Activated CD8-positive, alpha-beta memory T cell treated with anti-CD3 and anti-CD28 coated beads, Interleukin-2, amount 10 ng/mL, durations not matched to agents 7 days and 5 days (primary cell): Measurements from ENCODE around the gene CRACR2B. TPM values are rescaled to one million over a fixed set of nuclear protein-coding genes. Genes with fewer than 3 reads are reported as not detected.

ENCODE experiments used
- ATAC-seq: fragments of 150-1000 bp; cut with Tn5 transposase; one replicate; pipeline ENCODE4 v1.10.0; 2021; ENCODE audit warnings: moderate library complexity
- CTCF ChIA-PET: fragments of 350-600 bp; sonication (Branson Sonifier 250); formaldehyde crosslinking; loops from one replicate; lab custom pipeline; 2021; ENCODE audit warnings: antibody characterized with exemption; lab: Charles Lee
- DNase-seq: peaks from one replicate; pipeline ENCODE4 v3.0.0-alpha.2; 2020
- H3K27ac Mint-ChIP-seq: one replicate; pipeline ENCODE4 v1.8.0; 2021; ENCODE audit warnings: mild to moderate bottlenecking, mixed read lengths
- H3K27me3 Mint-ChIP-seq: one replicate; pipeline ENCODE4 v1.8.0; 2021; ENCODE audit warnings: mixed read lengths
- H3K36me3 Mint-ChIP-seq: one replicate; pipeline ENCODE4 v1.8.0; 2021; ENCODE audit warnings: mild to moderate bottlenecking, mixed read lengths
- H3K4me1 Mint-ChIP-seq: one replicate; pipeline ENCODE4 v1.8.0; 2021; ENCODE audit warnings: mixed read lengths
- H3K4me3 Mint-ChIP-seq: one replicate; pipeline ENCODE4 v1.8.0; 2021; ENCODE audit warnings: mild to moderate bottlenecking, moderate library complexity, mixed read lengths
- H3K9me3 Mint-ChIP-seq: one replicate; pipeline ENCODE4 v1.8.0; 2022; ENCODE audit warnings: low read depth, mixed read lengths
- total RNA-seq, 2 experiments: library from RNA; stranded (reverse); gene quantifications; one replicate each; pipeline ENCODE4 v1.2.3, GENCODE V29; 2021

The CRACR2B gene
- total RNA-seq, 2 experiments from 2014 or later = 11.3 to 14.1 TPM

DNA sequence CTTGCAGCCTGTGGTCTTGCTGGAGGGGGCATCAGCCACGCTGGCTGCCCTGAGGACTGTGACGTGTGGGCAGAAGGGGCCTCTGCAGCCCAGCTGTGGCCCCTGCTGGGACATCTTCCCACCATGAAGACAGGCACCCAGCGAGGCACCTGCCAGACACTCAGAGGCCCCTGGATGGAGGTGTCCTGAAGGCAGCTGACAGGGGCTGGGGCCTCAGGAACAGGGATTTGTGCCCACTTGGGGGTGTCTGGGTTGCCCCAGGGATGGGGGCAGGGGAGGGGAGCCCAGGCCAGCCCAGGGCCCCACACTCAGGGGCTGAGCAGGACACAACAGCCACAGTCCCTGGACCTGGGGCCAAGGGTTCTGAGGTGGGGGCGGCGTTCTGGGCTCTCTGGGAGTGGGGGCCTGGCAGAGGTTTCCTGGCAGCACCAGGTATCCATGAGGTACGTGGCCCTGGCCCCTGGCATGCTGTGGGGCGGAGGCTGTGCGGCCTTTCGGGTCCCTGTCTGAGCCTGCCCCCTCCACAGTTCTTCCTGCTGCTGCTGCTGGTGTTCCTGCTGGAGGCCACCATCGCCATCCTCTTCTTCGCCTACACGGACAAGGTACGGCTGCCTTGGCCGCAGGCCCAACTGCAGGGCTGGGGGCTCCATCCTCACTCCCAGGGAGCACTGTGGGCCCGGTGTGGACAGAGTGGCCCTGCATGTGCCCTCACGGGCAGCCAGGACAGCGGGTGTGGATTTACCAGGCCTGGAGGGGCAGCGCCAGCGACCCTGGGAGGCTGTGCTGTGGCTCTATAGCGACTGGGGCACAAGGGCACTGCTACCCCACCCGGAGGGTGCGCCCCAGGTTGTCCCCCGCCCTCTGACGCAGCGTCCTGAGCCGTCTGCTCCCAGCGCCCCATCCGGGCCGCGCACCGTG, 36.5 kb downstream of the CRACR2B start:
- DNase-seq (no peak), ATAC-seq (no peak)
- CTCF ChIA-PET = no interaction called here
- no peaks in the 10 kb centered on the region for H3K27me3 Mint-ChIP-seq
- no peaks in the 10 kb centered on the region for H3K9me3 Mint-ChIP-seq
- H3K36me3 Mint-ChIP-seq = no peaks in the 10 kb centered on the region
- no peak overlapping the region for H3K4me3 Mint-ChIP-seq
- no peak overlapping the region for H3K27ac Mint-ChIP-seq
- no peaks in the 10 kb centered on the region for H3K4me1 Mint-ChIP-seq

DNA sequence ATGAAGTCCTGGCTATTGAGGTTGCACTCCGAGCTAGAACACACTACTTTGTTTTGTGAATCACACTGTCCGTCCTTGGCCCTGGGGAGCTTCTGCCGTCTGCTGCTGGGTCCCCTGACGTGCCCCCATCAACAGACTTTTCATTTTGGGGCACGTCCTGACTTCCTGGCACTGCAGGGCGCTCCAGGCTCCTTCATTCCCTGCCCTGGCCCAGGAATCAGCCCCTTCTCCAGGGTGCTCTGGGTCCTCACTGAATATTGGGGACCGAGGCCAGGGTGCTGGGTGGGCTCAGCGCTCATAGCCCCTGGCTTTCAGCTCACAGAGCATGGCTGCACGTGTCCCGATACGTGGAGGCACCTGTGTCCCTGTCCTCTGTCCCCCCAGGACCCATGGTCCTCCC, 37.2 kb downstream of the CRACR2B start:
- ATAC-seq = no peak
- Mint-ChIP-seq H3K36me3 (no peaks in the 10 kb centered on the region), H3K27ac (no peak overlapping the region), H3K27me3 (no peaks in the 10 kb centered on the region), H3K9me3 (no peaks in the 10 kb centered on the region), H3K4me1 (no peaks in the 10 kb centered on the region), H3K4me3 (no peak overlapping the region)
- DNase-seq = no peak
- CTCF ChIA-PET = interaction anchor here (1.3 kb wide), 1 partner anchor 22 kb away, joined by 3 read pairs; no protein-coding TSS in a partner anchor

DNA sequence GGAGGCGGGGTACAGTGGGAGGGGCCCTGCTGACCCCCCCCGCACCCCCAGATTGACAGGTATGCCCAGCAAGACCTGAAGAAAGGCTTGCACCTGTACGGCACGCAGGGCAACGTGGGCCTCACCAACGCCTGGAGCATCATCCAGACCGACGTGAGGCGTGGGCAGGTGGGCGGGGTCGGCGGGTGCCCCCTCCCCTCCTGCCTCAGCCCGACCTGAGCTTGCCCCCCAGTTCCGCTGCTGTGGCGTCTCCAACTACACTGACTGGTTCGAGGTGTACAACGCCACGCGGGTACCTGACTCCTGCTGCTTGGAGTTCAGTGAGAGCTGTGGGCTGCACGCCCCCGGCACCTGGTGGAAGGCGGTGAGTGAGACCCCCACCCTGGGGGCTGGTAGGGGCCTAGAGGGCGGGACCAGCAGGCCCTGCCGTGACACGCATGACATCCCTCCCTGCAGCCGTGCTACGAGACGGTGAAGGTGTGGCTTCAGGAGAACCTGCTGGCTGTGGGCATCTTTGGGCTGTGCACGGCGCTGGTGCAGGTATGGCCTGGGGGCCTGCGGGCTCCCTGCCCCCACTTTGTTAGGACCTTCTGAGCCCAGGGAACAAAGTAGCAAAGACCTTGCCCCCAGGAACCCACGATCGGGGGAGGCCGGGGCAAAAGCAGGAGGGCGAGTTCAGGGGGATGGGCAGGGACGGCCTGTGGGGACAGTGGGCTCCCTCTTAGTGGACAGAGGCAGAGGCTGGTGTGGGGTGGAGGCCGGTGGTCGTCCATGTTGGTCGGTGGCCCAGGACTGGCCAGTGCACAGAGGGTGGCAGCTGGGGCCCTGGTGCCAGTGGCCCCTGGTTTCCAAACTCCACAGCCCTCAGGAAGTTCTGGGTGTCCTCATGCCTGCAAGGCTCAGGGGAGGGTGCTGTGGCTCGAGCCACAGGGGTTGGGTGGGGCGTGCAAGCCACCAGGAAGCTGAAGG, 38.0 kb downstream of the CRACR2B start:
- H3K9me3 Mint-ChIP-seq = no peaks in the 10 kb centered on the region
- ATAC-seq (no peak), DNase-seq (no peak)
- CTCF ChIA-PET = interaction anchor here (1.3 kb wide), 1 partner anchor 23 kb away, joined by 3 read pairs; no protein-coding TSS in a partner anchor
- no peak overlapping the region for H3K27ac Mint-ChIP-seq
- H3K4me1 Mint-ChIP-seq = no peaks in the 10 kb centered on the region
- H3K27me3 Mint-ChIP-seq = no peaks in the 10 kb centered on the region
- no peaks in the 10 kb centered on the region for H3K36me3 Mint-ChIP-seq
- no peak overlapping the region for H3K4me3 Mint-ChIP-seq

DNA sequence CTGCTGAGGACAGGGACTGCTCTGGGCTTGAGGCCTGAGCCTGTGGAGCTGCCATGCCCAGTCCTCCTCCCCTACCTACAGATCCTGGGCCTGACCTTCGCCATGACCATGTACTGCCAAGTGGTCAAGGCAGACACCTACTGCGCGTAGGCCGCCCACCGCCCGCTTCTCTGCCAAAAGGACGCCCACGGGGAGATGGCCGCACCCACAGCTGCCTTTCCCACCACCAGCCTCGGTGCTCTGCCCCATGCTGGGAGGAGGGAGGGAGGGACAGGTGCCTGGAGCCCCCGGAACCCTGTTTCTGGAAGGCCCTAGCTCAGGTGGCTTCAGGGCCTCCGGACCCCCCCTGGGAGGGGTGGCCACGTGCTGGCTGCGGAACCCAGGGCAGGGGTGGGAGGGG, 38.8 kb downstream of the CRACR2B start:
- Mint-ChIP-seq H3K4me1 (no peaks in the 10 kb centered on the region), H3K36me3 (no peaks in the 10 kb centered on the region), H3K9me3 (no peaks in the 10 kb centered on the region), H3K27ac (no peak overlapping the region), H3K27me3 (no peaks in the 10 kb centered on the region), H3K4me3 (no peak overlapping the region)
- CTCF ChIA-PET = interaction anchor here (1.3 kb wide), 1 partner anchor 23 kb away, joined by 3 read pairs; no protein-coding TSS in a partner anchor
- DNase-seq (no peak), ATAC-seq (no peak)

DNA sequence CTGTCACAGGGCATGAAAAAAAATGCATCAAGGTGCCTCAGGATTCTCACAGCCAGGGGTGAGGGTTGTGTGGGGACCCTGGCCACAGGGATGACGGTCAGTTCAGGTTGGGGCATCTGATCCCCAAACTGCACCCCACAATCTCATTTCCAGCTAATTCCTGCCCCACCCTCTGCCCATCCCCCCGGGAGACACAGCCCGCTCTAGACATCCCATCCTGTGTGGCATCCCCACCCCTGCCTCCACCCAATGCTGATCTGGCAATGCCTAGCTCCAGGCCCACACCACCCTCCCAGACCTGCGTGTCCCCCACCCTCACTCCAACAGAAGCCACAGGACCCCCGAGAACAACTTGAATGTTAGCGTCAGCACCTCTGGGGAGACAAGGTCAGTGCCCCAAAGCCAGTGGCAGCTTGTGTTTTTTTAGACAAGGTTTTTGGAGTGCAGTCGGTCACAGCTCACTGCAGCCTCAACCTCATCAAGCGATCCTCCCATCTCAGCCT, 40.2 kb downstream of the CRACR2B start:
- Mint-ChIP-seq H3K36me3 (no peaks in the 10 kb centered on the region), H3K27ac (no peak overlapping the region), H3K9me3 (no peaks in the 10 kb centered on the region), H3K27me3 (no peaks in the 10 kb centered on the region), H3K4me3 (no peak overlapping the region), H3K4me1 (no peaks in the 10 kb centered on the region)
- ATAC-seq = no peak
- no peak for DNase-seq
- CTCF ChIA-PET = no interaction called here

DNA sequence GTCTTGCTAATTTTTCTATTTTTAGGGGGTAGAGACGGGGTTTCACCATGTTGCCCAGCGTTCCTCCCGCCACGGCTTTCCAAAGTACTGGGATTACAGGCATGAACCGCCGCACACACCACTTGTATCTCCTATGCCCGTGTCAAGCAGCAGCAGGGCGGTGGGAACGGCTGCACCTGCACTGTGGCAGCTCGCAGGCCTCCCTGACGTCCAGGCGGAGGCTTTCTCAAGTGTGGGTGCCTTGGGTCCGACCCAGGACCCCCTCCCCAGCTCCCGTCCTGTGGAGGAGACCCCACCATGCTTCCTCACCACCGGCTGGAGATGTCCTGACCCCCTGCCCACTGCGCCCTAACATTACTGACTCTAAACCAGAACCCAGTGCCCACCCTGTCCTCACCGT, 40.7 kb downstream of the CRACR2B start:
- no peak overlapping the region for H3K27ac Mint-ChIP-seq
- no peaks in the 10 kb centered on the region for H3K4me1 Mint-ChIP-seq
- ATAC-seq = no peak
- H3K36me3 Mint-ChIP-seq = no peaks in the 10 kb centered on the region
- no peak for DNase-seq
- H3K4me3 Mint-ChIP-seq = no peak overlapping the region
- CTCF ChIA-PET = interaction anchor here (1.2 kb wide), 1 partner anchor 20 kb away, joined by 3 read pairs; no protein-coding TSS in a partner anchor
- H3K9me3 Mint-ChIP-seq = no peaks in the 10 kb centered on the region
- H3K27me3 Mint-ChIP-seq = no peaks in the 10 kb centered on the region

DNA sequence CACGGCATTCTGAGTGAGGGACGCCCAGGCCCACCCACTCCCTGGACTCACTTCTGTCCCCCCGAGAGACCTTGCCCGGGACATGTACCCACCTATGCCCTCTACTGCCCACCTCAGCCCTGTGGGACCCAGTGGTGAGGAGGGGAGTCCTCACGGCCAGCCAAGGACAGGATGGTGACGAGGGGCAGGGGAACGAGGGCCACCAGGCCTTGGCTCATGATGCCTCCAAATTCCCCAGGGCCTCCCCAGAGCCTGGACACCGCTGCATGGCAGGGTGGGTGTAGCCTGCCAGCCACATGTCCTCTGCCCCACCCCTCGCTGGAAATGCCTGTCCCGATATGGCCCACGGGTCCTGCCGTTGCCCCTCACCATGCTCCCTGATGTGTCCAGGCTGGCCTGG, 41.1 kb downstream of the CRACR2B start:
- CTCF ChIA-PET = interaction anchor here (1.2 kb wide), 1 partner anchor 20 kb away, joined by 3 read pairs; no protein-coding TSS in a partner anchor
- no peaks in the 10 kb centered on the region for H3K36me3 Mint-ChIP-seq
- no peaks in the 10 kb centered on the region for H3K27me3 Mint-ChIP-seq
- H3K27ac Mint-ChIP-seq = no peak overlapping the region
- no peak overlapping the region for H3K4me3 Mint-ChIP-seq
- ATAC-seq (no peak), DNase-seq (no peak)
- H3K4me1 Mint-ChIP-seq = no peaks in the 10 kb centered on the region
- H3K9me3 Mint-ChIP-seq = no peaks in the 10 kb centered on the region

DNA sequence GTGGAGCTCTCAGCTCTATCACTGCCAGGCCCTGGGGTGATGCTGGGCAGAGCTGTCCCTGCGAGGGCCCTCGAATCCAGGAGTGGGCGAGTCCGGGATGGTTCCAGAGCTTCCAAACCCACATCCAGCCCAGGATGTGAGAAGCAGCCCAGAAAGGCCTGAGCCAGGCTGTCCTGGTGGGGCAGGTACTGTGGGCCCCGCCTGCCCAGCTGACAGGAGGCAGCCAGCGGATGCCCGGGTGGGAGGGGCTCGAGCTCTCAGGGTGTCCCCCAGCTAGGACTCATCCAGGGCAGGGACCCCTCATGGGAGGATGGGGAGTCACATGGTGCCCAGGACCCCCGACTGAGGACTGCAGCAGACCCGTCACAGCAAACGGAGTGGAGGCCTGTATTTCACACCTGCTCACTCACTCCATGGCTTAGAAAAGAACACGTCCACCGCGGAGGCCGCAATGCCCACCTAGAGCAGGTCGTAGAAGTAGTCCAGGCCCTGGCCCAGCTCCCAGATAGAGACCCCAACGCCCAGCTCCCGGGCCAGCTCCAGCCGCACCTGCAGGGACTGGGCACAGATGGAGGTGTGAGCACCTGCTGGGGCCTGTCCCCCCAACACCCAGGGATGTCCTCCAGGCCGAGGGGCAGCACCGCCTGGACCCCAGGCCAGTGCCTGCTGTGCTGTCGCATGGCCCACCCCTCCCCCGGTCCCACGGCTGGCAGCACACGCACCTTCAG, 41.8 kb downstream of the CRACR2B start:
- no peak for DNase-seq
- H3K4me1 Mint-ChIP-seq = no peaks in the 10 kb centered on the region
- H3K9me3 Mint-ChIP-seq = no peaks in the 10 kb centered on the region
- H3K36me3 Mint-ChIP-seq = no peaks in the 10 kb centered on the region
- H3K27me3 Mint-ChIP-seq = no peaks in the 10 kb centered on the region
- H3K4me3 Mint-ChIP-seq = no peak overlapping the region
- H3K27ac Mint-ChIP-seq = no peak overlapping the region
- ATAC-seq = no peak
- CTCF ChIA-PET = interaction anchor here (1.2 kb wide), 1 partner anchor 21 kb away, joined by 3 read pairs; no protein-coding TSS in a partner anchor

DNA sequence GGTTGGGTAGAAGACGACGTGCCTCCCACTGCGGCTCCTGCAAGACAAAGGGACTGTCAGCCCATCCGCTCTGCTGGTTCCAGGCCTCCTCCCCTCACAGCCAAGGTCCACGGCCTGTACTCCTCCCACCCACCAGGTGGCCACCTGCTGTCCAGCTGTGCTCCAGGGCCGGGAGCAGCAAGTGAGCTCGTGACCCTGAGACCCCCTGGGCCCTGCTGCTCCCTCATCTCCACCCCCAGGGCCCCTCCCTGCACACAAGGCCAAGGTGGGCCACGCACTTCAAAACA, 42.4 kb downstream of the CRACR2B start:
- H3K4me3 Mint-ChIP-seq = no peak overlapping the region
- no peaks in the 10 kb centered on the region for H3K36me3 Mint-ChIP-seq
- no peak for ATAC-seq
- DNase-seq = no peak
- H3K27me3 Mint-ChIP-seq = no peaks in the 10 kb centered on the region
- no peaks in the 10 kb centered on the region for H3K4me1 Mint-ChIP-seq
- CTCF ChIA-PET = no interaction called here
- no peak overlapping the region for H3K27ac Mint-ChIP-seq
- H3K9me3 Mint-ChIP-seq = no peaks in the 10 kb centered on the region

DNA sequence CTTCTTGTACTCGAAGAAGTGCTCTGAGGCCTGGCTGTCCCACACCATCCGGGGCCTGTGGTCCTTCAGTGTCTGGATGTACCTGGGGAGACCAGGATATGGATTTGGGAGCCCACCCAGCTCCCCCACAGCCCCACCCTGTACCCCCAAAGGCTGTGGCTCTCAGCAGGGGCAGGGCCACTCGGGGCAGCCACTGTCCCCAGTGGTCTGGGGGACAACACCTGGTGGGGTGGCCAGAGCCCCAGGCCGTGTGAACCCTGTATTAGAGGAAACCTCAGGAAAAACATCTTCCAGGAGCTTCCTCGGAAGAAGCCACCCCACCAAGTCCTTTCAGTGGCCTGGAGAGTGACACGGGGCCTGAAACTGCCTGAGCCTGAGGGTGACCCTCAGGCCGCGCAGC, 42.7 kb downstream of the CRACR2B start:
- no peaks in the 10 kb centered on the region for H3K4me1 Mint-ChIP-seq
- no peak overlapping the region for H3K4me3 Mint-ChIP-seq
- DNase-seq (no peak), ATAC-seq (no peak)
- no peaks in the 10 kb centered on the region for H3K9me3 Mint-ChIP-seq
- no peaks in the 10 kb centered on the region for H3K36me3 Mint-ChIP-seq
- CTCF ChIA-PET = no interaction called here
- no peak overlapping the region for H3K27ac Mint-ChIP-seq
- no peaks in the 10 kb centered on the region for H3K27me3 Mint-ChIP-seq

DNA sequence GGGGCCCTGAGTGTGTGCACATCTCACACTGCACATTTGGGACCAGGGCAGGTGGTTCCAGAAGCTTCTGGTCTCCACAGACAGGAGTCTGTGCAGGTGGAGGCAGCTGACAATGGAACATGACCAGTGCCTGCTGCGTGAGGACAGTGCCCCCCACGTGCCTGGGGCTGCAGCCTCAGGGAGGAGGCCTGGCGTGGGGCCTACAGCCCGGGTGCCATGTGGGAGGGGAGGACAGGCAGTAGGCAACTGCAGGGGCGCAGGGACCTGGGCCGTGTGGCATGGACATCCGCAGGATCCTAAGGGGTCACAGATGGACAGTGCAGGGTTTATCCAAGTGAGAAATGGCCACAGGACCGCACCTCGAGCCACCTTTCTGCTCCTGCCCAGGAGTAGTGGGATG, 43.8 kb downstream of the CRACR2B start:
- ATAC-seq (no peak), DNase-seq (no peak)
- no peak overlapping the region for H3K4me3 Mint-ChIP-seq
- H3K27ac Mint-ChIP-seq = no peak overlapping the region
- no peaks in the 10 kb centered on the region for H3K27me3 Mint-ChIP-seq
- H3K9me3 Mint-ChIP-seq = no peaks in the 10 kb centered on the region
- H3K36me3 Mint-ChIP-seq = no peaks in the 10 kb centered on the region
- H3K4me1 Mint-ChIP-seq = no peaks in the 10 kb centered on the region
- CTCF ChIA-PET = no interaction called here

DNA sequence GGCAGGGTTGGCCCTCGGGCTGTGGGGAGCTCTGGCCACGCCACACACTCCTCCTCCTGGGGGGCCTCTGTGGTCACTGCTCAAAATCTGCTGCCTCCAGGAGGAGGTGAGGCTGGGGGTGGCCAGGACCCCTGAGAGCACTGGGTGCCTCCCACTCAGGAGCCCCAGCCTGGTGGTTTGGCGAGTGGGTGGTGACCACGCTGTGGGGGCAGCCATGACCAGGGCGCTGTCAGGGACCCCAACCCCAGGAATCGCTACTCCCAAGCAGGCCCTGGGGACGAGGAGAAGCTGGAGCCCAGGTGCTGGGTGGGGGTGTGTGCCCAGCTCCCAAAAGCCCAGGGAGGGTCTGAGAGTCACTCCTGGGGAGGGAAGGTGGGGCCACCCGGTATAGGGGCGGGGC, 45.1 kb downstream of the CRACR2B start:
- no peaks in the 10 kb centered on the region for H3K9me3 Mint-ChIP-seq
- no peaks in the 10 kb centered on the region for H3K27me3 Mint-ChIP-seq
- H3K36me3 Mint-ChIP-seq = peaks cover 1% of the 10 kb centered on the region
- CTCF ChIA-PET = no interaction called here
- H3K27ac Mint-ChIP-seq = no peak overlapping the region
- ATAC-seq (no peak), DNase-seq (no peak)
- H3K4me1 Mint-ChIP-seq = no peaks in the 10 kb centered on the region
- H3K4me3 Mint-ChIP-seq = no peak overlapping the region

DNA sequence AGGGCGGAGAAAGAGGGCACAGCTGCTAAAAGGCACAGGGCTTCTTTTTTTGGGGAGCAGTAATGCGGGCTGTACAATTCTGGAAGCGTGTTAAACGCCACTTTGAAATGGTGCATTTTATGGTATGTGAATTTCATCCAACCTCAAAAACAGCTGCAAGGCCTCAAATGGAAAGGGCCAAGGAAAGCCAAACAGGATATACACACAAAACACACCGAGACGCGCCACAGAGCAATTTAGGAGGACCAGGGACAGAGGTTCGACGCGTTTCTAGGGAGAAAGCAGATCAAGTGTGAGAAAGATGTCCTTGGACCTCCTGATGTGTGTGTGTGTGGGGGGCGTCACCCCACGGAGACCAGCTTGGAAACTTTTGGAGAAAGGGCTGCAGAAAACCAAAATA, 46.0 kb downstream of the CRACR2B start:
- Mint-ChIP-seq H3K9me3 (no peaks in the 10 kb centered on the region), H3K4me3 (no peak overlapping the region), H3K36me3 (peaks cover 2% of the 10 kb centered on the region), H3K27ac (no peak overlapping the region), H3K27me3 (no peaks in the 10 kb centered on the region), H3K4me1 (no peaks in the 10 kb centered on the region)
- no peak for DNase-seq
- no peak for ATAC-seq
- CTCF ChIA-PET = no interaction called here
